ENCODE results near the gene MAN1C1.

MAN1C1 gene

DNA sequence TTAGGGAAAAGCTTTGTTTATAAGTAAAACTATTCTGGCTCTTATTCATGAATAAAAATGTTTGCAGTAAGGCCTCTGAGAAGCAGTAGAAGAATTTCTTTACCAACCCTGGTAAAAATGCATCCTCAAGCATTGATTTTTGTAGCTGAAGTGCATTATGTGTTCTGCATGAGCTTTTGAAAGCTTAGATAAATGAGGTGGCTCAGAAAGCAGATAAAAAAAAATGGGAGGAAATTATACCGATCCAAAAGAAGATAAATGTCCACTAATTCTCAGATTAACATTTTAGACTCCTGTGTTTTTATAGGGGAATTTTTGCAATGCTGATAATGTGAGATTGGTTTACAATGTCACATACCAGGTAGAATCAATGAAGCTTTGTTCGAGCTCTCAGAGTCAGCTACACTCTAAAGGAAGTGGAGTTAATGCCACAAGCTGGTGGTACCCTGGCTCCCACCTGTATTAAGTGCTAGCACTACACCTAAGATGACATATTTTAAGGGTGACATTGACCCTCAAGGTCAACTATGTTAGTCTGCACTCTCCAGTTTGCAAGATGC, 97.9 kb downstream of the MAN1C1 start:
- FAIRE-seq (no peak), DNase-seq (ENCODE audit: insufficient read length, low spot score) (no peak)
- TF ChIP-seq POLR2AphosphoS5 (IDR thresholded peaks at IDR 0.05; ENCODE audit: low read depth, low read length) (no peak), POU2F2 (IDR thresholded peaks at IDR 0.05; ENCODE audit: low read depth, low read length) (no peak), SPI1 (IDR thresholded peaks at IDR 0.05; ENCODE audit: low read depth, low read length) (no peak), PAX5 (IDR thresholded peaks at IDR 0.05; ENCODE audit: insufficient read depth, low read length, severe bottlenecking) (no peak), POLR2A (IDR thresholded peaks at IDR 0.05; ENCODE audit: low read depth, low read length) (no peak)

DNA sequence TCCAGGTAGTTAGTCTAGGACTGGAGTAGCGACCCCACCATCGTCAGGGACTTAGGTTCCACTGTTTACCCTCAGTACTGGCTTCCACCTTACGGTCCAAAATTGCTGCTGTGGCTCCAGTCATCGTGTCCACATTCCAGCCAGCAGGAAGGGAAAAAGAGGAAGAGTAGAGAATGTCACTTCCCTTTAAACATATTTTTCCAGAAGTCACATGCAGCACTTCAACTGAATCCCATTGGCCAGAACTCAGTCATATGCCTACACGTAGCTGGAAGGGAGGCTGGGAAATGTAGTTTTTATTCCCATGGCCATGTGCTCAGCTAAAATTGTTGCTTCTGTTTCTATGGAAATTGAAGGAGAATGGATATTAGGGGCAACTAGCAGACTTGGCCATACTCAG, 99.3 kb downstream of the MAN1C1 start:
- no peak for FAIRE-seq
- TF ChIP-seq SPI1 (IDR thresholded peaks at IDR 0.05; ENCODE audit: low read depth, low read length), result no peak
- DNase-seq (ENCODE audit: insufficient read length, low spot score), result no peak

GRCh38 chr1:25716320-25716719, 99.7 kb downstream of the MAN1C1 start:
- no peak for DNase-seq (ENCODE audit: insufficient read length, low spot score)
- FAIRE-seq, result no peak
- no peak for TF ChIP-seq POU2F2 (IDR thresholded peaks at IDR 0.05; ENCODE audit: low read depth, low read length)
- no peak for TF ChIP-seq TAF1 (IDR thresholded peaks at IDR 0.05; ENCODE audit: low read depth, low read length)
- TF ChIP-seq POLR2A (IDR thresholded peaks at IDR 0.05; ENCODE audit: low read depth, low read length), result no peak
- no peak for TF ChIP-seq POLR2AphosphoS5 (IDR thresholded peaks at IDR 0.05; ENCODE audit: low read depth, low read length)
- no peak for TF ChIP-seq SPI1 (IDR thresholded peaks at IDR 0.05; ENCODE audit: low read depth, low read length)
- no peak for TF ChIP-seq PAX5 (IDR thresholded peaks at IDR 0.05; ENCODE audit: insufficient read depth, low read length, severe bottlenecking)

DNA sequence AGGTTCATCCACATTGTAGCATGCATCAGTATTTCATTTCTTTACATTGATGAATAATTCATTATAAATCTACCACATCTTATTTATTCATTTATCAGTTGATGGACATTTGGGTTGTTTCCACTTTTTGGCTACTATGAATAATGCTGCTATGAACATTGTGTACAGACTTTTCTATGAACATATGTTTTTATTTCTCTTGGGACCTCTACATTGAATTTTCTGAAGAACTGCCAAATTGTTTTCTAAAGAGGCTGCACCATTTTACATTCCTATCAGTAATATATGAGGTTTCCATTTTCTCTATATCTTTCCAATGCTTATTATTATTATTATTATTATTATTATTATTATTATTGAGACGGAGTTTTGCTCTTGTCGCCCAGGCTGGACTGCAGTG, 102.1 kb downstream of the MAN1C1 start:
- FAIRE-seq, result no peak
- TF ChIP-seq POLR2A (IDR thresholded peaks at IDR 0.05; ENCODE audit: low read depth, low read length) (no peak), PAX5 (IDR thresholded peaks at IDR 0.05; ENCODE audit: insufficient read depth, low read length, severe bottlenecking) (no peak)
- DNase-seq (ENCODE audit: insufficient read length, low spot score), result no peak

DNA sequence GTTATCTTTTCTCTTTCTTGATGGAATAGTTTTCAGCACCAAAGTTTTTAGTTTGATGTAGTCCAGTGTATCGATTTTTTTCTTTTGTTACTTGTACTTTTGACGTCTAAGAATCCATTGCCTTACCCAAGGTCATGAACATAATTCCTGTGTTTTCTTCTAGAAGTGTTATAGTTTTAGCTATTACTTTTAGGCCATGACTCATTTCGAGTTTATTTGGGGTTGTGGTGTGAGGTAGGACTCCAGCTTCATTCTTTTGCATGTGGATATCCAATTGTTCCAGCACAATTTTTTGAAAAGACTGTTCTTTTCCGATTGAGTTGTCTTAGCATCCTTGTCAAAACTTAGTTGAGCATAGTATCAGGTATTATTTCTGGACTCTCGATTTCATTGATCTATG, 104.0 kb downstream of the MAN1C1 start:
- no peak for TF ChIP-seq PAX5 (IDR thresholded peaks at IDR 0.05; ENCODE audit: insufficient read depth, low read length, severe bottlenecking)
- TF ChIP-seq POU2F2 (IDR thresholded peaks at IDR 0.05; ENCODE audit: low read depth, low read length), result no peak
- TF ChIP-seq SPI1 (IDR thresholded peaks at IDR 0.05; ENCODE audit: low read depth, low read length), result no peak
- TF ChIP-seq POLR2A (IDR thresholded peaks at IDR 0.05; ENCODE audit: low read depth, low read length), result no peak
- TF ChIP-seq TAF1 (IDR thresholded peaks at IDR 0.05; ENCODE audit: low read depth, low read length), result no peak
- TF ChIP-seq POLR2AphosphoS5 (IDR thresholded peaks at IDR 0.05; ENCODE audit: low read depth, low read length), result no peak
- no peak for FAIRE-seq

DNA sequence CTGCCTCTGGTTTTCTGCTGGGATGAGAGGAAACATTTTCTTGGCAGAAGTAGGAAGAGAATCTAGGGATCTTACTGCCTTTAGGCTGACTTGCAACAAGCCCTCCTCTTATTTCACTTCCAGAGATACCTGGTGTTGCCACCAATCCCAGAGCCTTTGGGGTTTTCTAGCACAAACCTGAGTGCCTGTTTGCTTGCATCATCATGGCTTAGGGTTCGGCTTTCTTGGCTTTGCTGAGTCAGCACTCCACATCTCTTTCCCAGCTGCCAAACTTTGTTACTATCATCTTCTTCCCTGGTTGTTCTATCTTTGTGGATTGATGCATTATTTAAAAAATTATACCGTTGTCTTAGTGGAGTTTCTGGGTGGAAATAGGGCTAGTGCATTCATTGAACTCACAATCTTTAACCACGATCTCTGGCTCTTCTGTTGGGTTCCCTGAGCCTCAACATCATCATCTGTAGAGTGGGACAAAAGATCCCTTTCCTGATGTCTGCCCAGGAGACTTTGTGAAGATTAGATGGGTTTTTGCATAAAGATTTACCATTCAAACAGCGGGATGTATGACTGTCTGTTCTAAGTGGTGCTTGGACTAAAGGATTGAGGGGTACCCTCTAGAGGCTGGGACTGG, 106.8 kb downstream of the MAN1C1 start:
- DNase-seq (ENCODE audit: insufficient read length, low spot score) (no peak), FAIRE-seq (no peak)
- TF ChIP-seq TAF1 (IDR thresholded peaks at IDR 0.05; ENCODE audit: low read depth, low read length), result no peak
- no peak for TF ChIP-seq SPI1 (IDR thresholded peaks at IDR 0.05; ENCODE audit: low read depth, low read length)
- TF ChIP-seq POU2F2 (IDR thresholded peaks at IDR 0.05; ENCODE audit: low read depth, low read length), result no peak
- no peak for TF ChIP-seq POLR2AphosphoS5 (IDR thresholded peaks at IDR 0.05; ENCODE audit: low read depth, low read length)
- no peak for TF ChIP-seq POLR2A (IDR thresholded peaks at IDR 0.05; ENCODE audit: low read depth, low read length)
- no peak for TF ChIP-seq PAX5 (IDR thresholded peaks at IDR 0.05; ENCODE audit: insufficient read depth, low read length, severe bottlenecking)

More for the DNA sequence above, 104.0 kb downstream of the MAN1C1 start:
- no peak for DNase-seq (ENCODE audit: insufficient read length, low spot score)

- no peak for FAIRE-seq
- DNase-seq (ENCODE audit: insufficient read length, low spot score), result no peak
- no peak for TF ChIP-seq POU2F2 (IDR thresholded peaks at IDR 0.05; ENCODE audit: low read depth, low read length)
- no peak for TF ChIP-seq PAX5 (IDR thresholded peaks at IDR 0.05; ENCODE audit: insufficient read depth, low read length, severe bottlenecking)
- TF ChIP-seq POLR2AphosphoS5 (IDR thresholded peaks at IDR 0.05; ENCODE audit: low read depth, low read length), result no peak
- no peak for TF ChIP-seq SPI1 (IDR thresholded peaks at IDR 0.05; ENCODE audit: low read depth, low read length)
- no peak for TF ChIP-seq POLR2A (IDR thresholded peaks at IDR 0.05; ENCODE audit: low read depth, low read length)
- no peak for TF ChIP-seq TAF1 (IDR thresholded peaks at IDR 0.05; ENCODE audit: low read depth, low read length)
These were observed 107.6 kb downstream of the MAN1C1 start for GRCh38 chr1:25724201-25724600.

GRCh38 chr1:25724966-25725365, 108.4 kb downstream of the MAN1C1 start:
- no peak for DNase-seq (ENCODE audit: insufficient read length, low spot score)
- TF ChIP-seq SPI1 (IDR thresholded peaks at IDR 0.05; ENCODE audit: low read depth, low read length) (no peak), POU2F2 (IDR thresholded peaks at IDR 0.05; ENCODE audit: low read depth, low read length) (no peak), TAF1 (IDR thresholded peaks at IDR 0.05; ENCODE audit: low read depth, low read length) (no peak), PAX5 (IDR thresholded peaks at IDR 0.05; ENCODE audit: insufficient read depth, low read length, severe bottlenecking) (no peak), POLR2AphosphoS5 (IDR thresholded peaks at IDR 0.05; ENCODE audit: low read depth, low read length) (no peak), POLR2A (IDR thresholded peaks at IDR 0.05; ENCODE audit: low read depth, low read length) (no peak)
- no peak for FAIRE-seq

DNA sequence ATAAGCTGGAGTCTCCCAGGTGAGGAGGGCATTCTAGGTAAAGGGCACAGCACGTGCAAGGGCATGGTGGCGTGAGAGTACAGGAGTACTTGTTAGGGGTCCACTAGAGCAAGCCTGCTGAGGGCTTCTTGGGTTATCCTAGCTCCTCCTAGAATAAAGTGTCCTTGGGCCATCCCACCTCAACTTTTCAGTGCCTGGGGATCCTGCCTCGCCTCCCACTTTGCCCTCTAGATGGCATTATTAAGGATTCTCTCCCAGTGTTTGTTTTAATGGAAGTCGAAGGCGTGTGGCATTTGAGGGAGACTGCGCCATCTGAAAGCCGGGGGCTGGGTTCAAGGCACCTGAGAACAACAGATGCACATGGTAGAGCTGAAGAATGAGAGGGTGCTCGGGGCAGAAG, 108.9 kb downstream of the MAN1C1 start:
- TF ChIP-seq POLR2A (IDR thresholded peaks at IDR 0.05; ENCODE audit: low read depth, low read length) (no peak), PAX5 (IDR thresholded peaks at IDR 0.05; ENCODE audit: insufficient read depth, low read length, severe bottlenecking) (no peak), TAF1 (IDR thresholded peaks at IDR 0.05; ENCODE audit: low read depth, low read length) (no peak)
- FAIRE-seq, result no peak
- DNase-seq (ENCODE audit: insufficient read length, low spot score), result no peak

DNA sequence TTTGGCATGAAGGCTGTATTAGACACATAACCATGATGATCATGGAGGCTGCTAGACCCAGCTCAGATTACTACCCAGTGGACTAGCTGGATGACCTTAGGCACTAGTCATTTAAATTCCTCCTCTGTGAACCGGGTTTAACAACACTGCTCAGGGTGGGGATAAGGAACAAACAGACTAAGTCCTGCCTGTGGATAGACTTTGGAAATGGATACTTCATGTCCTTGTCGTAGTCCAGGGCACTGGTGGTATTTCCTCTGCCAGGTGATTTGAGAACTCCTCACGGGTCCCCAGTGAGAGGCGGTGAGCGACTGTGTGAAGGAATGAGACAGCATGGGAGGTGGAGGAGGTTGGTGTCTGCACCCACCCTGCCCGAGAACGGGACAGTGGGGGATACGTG, 110.5 kb downstream of the MAN1C1 start:
- TF ChIP-seq POLR2AphosphoS5 (IDR thresholded peaks at IDR 0.05; ENCODE audit: low read depth, low read length) (no peak), POU2F2 (IDR thresholded peaks at IDR 0.05; ENCODE audit: low read depth, low read length) (no peak)
- FAIRE-seq, result no peak

More for the DNA sequence above, 110.5 kb downstream of the MAN1C1 start:
- DNase-seq (ENCODE audit: insufficient read length, low spot score), result no peak

All from GM12891 (cell line).